Measurements from ENCODE around the gene MROH7. TPM values are rescaled to one million over a fixed set of nuclear protein-coding genes. Genes with fewer than 3 reads are reported as not detected.

MROH7 gene
- total and polyA plus RNA-seq, 2 of the 13 experiments (the other 11 are each of a cell fraction or from before 2014, with no cell fraction given) = 0.09 TPM

DNA sequence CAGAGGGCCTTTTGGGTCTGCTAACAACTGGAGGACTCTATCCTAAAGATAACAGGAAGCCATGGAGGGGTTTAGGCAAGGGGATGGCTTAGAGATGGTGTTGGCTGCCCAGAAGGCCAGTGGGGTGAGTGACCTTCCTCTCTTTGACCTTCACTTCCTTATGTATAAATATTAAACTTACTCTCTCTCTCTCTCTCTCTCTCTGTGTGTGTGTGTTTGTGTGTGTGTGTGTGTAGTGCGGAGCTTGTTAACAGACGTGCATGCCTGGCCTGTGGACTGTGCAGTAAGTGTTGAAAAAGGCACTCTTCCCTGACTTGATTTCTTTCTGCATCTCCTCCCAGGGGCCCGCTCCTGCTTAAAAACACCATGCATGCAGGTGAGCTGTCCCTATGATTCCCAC is 10.0 kb downstream of the MROH7 start (continued):
- TF ChIP-seq JUNB (CRISPR knock-in tag; IDR thresholded peaks at IDR 0.05; ENCODE audit: borderline replicate concordance) (no peak), CREM (IDR thresholded peaks at IDR 0.05) (no peak), CREM (CRISPR knock-in tag; IDR thresholded peaks at IDR 0.05) (no peak), NFYC (CRISPR knock-in tag; IDR thresholded peaks at IDR 0.05) (no peak), ZBTB38 (CRISPR knock-in tag; IDR thresholded peaks at IDR 0.05) (no peak), ZNF572 (CRISPR knock-in tag; IDR thresholded peaks at IDR 0.05) (no peak), NR2F1 (CRISPR knock-in tag; IDR thresholded peaks at IDR 0.05) (no peak), ZNF460 (CRISPR knock-in tag; IDR thresholded peaks at IDR 0.05; ENCODE audit: borderline replicate concordance) (no peak), ZBTB21 (CRISPR knock-in tag; IDR thresholded peaks at IDR 0.05) (no peak), ZSCAN29 (CRISPR knock-in tag; conservative IDR thresholded peaks at IDR 0.05) (no peak), SMC3 (IDR thresholded peaks at IDR 0.05; ENCODE audit: low read length) (no peak)
- TF ChIP-seq, protein P1, sequence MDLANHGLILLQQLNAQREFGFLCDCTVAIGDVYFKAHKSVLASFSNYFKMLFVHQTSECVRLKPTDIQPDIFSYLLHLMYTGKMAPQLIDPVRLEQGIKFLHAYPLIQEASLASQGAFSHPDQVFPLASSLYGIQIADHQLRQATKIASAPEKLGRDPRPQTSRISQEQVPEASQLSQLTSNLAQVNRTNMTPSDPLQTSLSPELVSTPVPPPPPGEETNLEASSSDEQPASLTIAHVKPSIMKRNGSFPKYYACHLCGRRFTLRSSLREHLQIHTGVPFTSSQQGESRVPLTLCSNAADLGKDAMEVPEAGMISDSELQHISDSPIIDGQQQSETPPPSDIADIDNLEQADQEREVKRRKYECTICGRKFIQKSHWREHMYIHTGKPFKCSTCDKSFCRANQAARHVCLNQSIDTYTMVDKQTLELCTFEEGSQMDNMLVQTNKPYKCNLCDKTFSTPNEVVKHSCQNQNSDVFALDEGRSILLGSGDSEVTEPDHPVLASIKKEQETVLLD (CRISPR knock-in tag; IDR thresholded peaks at IDR 0.05; ENCODE audit: low read depth) = no peak
- TF ChIP-seq, protein P2, sequence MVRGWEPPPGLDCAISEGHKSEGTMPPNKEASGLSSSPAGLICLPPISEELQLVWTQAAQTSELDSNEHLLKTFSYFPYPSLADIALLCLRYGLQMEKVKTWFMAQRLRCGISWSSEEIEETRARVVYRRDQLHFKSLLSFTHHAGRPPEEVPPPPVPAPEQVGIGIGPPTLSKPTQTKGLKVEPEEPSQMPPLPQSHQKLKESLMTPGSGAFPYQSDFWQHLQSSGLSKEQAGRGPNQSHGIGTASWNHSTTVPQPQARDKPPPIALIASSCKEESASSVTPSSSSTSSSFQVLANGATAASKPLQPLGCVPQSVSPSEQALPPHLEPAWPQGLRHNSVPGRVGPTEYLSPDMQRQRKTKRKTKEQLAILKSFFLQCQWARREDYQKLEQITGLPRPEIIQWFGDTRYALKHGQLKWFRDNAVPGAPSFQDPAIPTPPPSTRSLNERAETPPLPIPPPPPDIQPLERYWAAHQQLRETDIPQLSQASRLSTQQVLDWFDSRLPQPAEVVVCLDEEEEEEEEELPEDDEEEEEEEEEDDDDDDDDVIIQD (CRISPR knock-in tag; IDR thresholded peaks at IDR 0.05; ENCODE audit: low read depth) = no peak
- TF ChIP-seq, protein P3, sequence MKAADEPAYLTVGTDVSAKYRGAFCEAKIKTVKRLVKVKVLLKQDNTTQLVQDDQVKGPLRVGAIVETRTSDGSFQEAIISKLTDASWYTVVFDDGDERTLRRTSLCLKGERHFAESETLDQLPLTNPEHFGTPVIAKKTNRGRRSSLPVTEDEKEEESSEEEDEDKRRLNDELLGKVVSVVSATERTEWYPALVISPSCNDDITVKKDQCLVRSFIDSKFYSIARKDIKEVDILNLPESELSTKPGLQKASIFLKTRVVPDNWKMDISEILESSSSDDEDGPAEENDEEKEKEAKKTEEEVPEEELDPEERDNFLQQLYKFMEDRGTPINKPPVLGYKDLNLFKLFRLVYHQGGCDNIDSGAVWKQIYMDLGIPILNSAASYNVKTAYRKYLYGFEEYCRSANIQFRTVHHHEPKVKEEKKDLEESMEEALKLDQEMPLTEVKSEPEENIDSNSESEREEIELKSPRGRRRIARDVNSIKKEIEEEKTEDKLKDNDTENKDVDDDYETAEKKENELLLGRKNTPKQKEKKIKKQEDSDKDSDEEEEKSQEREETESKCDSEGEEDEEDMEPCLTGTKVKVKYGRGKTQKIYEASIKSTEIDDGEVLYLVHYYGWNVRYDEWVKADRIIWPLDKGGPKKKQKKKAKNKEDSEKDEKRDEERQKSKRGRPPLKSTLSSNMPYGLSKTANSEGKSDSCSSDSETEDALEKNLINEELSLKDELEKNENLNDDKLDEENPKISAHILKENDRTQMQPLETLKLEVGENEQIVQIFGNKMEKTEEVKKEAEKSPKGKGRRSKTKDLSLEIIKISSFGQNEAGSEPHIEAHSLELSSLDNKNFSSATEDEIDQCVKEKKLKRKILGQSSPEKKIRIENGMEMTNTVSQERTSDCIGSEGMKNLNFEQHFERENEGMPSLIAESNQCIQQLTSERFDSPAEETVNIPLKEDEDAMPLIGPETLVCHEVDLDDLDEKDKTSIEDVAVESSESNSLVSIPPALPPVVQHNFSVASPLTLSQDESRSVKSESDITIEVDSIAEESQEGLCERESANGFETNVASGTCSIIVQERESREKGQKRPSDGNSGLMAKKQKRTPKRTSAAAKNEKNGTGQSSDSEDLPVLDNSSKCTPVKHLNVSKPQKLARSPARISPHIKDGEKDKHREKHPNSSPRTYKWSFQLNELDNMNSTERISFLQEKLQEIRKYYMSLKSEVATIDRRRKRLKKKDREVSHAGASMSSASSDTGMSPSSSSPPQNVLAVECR (CRISPR knock-in tag; IDR thresholded peaks at IDR 0.05; ENCODE audit: borderline replicate concordance) = no peak; the same call in 1 of the 2 replicates
- TF ChIP-seq, protein P4, sequence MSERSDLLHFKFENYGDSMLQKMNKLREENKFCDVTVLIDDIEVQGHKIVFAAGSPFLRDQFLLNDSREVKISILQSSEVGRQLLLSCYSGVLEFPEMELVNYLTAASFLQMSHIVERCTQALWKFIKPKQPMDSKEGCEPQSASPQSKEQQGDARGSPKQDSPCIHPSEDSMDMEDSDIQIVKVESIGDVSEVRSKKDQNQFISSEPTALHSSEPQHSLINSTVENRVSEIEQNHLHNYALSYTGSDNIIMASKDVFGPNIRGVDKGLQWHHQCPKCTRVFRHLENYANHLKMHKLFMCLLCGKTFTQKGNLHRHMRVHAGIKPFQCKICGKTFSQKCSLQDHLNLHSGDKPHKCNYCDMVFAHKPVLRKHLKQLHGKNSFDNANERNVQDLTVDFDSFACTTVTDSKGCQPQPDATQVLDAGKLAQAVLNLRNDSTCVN (CRISPR knock-in tag; IDR thresholded peaks at IDR 0.05; ENCODE audit: borderline replicate concordance) = no peak
- TF ChIP-seq, protein P5, sequence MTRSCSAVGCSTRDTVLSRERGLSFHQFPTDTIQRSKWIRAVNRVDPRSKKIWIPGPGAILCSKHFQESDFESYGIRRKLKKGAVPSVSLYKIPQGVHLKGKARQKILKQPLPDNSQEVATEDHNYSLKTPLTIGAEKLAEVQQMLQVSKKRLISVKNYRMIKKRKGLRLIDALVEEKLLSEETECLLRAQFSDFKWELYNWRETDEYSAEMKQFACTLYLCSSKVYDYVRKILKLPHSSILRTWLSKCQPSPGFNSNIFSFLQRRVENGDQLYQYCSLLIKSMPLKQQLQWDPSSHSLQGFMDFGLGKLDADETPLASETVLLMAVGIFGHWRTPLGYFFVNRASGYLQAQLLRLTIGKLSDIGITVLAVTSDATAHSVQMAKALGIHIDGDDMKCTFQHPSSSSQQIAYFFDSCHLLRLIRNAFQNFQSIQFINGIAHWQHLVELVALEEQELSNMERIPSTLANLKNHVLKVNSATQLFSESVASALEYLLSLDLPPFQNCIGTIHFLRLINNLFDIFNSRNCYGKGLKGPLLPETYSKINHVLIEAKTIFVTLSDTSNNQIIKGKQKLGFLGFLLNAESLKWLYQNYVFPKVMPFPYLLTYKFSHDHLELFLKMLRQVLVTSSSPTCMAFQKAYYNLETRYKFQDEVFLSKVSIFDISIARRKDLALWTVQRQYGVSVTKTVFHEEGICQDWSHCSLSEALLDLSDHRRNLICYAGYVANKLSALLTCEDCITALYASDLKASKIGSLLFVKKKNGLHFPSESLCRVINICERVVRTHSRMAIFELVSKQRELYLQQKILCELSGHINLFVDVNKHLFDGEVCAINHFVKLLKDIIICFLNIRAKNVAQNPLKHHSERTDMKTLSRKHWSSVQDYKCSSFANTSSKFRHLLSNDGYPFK (CRISPR knock-in tag; IDR thresholded peaks at IDR 0.05; ENCODE audit: borderline replicate concordance) = no peak

Measured in HepG2 (cell line).